ENCODE results near the gene CATSPERZ. TPM values are rescaled to one million over a fixed set of nuclear protein-coding genes. Genes with fewer than 3 reads are reported as not detected.

The CATSPERZ gene
- total and polyA plus RNA-seq, 8 donors, result 0.18 to 11.3 (median 3.5) TPM; not detected in 4

DNA sequence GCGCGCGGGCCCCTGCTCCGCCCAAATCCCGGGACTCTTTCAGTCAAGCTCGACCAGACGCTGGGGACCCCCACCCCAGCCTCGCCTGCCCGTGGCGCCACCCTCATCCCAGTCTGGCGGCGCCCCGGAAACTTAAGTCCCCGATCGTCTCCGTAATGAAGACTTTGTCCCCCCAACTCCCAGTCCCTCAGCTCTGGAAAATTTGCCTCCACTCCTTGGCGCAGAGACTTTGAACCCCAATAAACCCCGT is 48.5 kb upstream of the CATSPERZ start:
- Histone ChIP-seq H3K9me3 (no peaks in the 10 kb centered on the region), H3K4me3 (peak overlapping the region; percentile 80 to 86 (median 84)), H3K36me3 (peaks cover 24 to 26% (median 25%) of the 10 kb centered on the region in 4 donors), H3K4me1 (peaks cover 22 to 53% (median 46%) of the 10 kb centered on the region in 4 donors), H3K27ac (peak overlapping the region; percentile 77 to 89 (median 81)), H3K27me3 (no peaks in the 10 kb centered on the region)
- intact Hi-C loops (cut with DNase I; ENCODE audit: low total_unique reads), result no loop called here
- no peak for DNase-seq
- WGBS, 5 donors, result 0 to 4% (median 2%) methylated on average over 5 to 18 of the region's 18 CpGs
- TF ChIP-seq EP300 (IDR thresholded peaks at IDR 0.05) (no peak), POLR2A (IDR thresholded peaks at IDR 0.05) (no peak), POLR2AphosphoS5 (IDR thresholded peaks at IDR 0.05) (no peak)
- TF ChIP-seq, protein P1, sequence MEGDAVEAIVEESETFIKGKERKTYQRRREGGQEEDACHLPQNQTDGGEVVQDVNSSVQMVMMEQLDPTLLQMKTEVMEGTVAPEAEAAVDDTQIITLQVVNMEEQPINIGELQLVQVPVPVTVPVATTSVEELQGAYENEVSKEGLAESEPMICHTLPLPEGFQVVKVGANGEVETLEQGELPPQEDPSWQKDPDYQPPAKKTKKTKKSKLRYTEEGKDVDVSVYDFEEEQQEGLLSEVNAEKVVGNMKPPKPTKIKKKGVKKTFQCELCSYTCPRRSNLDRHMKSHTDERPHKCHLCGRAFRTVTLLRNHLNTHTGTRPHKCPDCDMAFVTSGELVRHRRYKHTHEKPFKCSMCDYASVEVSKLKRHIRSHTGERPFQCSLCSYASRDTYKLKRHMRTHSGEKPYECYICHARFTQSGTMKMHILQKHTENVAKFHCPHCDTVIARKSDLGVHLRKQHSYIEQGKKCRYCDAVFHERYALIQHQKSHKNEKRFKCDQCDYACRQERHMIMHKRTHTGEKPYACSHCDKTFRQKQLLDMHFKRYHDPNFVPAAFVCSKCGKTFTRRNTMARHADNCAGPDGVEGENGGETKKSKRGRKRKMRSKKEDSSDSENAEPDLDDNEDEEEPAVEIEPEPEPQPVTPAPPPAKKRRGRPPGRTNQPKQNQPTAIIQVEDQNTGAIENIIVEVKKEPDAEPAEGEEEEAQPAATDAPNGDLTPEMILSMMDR (IDR thresholded peaks at IDR 0.05), result no peak

DNA sequence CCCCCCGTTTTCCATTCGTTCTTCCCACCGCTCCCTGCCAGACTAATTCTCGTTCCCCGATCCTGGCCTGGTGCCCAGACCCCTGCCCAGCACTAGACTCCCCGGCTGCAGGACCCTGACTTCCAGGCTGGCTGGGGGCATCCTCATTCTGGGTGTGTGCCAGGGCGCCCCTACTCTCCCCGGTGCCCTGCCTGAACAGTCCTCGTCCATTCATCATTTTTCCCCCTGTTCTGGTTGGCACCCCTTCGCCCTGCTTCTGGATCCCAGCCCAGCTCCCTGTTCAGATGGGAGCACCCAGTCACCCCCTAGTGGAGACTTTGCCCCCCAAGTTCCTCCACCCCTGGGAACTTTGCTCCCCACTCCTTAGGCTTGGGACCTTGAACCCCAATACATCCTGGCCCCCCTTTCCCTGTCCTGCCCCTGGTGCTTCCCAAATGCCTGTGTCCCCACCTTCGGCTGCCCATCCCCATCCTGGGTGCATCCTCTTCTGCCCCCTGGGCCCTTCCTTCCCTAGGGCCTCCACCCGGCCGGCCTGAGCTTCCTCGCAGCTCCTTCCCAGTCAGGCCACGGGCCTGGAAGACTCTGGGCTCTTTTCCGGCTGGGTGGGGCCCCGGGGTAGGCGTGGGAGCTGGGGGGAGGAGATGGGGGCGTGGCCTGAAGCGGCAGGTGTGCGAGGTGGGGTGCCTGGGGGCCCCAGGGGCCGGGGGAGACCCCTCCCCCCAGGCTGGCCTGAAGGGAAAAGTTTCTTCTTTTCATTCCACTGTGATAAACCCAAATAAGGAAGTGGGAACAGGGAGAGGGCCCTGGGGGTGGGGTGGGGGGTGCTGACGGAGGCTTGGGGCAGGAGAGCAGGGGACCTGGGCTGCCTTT is 47.9 kb upstream of the CATSPERZ start:
- Histone ChIP-seq H3K36me3 (peaks cover 27 to 32% (median 30%) of the 10 kb centered on the region in 4 donors), H3K27me3 (no peaks in the 10 kb centered on the region), H3K27ac (peak overlapping the region; percentile 77 to 89 (median 81)), H3K4me1 (peaks cover 22 to 47% (median 41%) of the 10 kb centered on the region in 4 donors), H3K4me3 (peak overlapping the region; percentile 80 to 86 (median 84)), H3K9me3 (no peaks in the 10 kb centered on the region)
- DNase-seq, result peak; percentile 78 to 81
- TF ChIP-seq POLR2A (IDR thresholded peaks at IDR 0.05) (no peak), POLR2AphosphoS5 (IDR thresholded peaks at IDR 0.05) (peak in 2 of 3 donors; percentile 36 to 57), EP300 (IDR thresholded peaks at IDR 0.05) (no peak)
- TF ChIP-seq, protein P1 (IDR thresholded peaks at IDR 0.05), result peak in 3 of 7 experiments; percentile 7 to 18 (median 9)
- WGBS, 5 donors, result 2 to 8% (median 4%) methylated on average over 22 to 23 of the region's 23 CpGs
- intact Hi-C loops (cut with DNase I; ENCODE audit: low total_unique reads), result no loop called here

DNA sequence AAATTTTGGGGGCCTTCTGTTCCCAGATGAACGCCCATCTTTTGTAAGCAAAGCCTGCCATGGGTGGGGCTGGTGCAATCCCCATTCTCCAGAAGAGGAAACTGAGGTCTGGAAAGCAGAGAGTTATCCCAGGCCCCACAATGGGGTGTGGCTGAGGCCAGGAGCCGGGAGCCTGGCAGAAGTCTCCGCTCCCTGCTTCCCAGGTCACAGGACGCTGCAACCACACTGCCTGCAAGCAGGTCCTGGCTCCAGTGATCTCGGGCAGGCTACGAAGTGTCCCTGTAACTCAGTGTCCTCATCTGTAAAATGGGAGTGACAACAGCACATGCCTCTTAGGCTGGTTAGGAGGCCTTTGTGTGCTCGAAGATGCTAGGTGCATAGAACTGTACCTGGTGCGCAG is 47.1 kb upstream of the CATSPERZ start:
- peaks cover 31 to 40% (median 38%) of the 10 kb centered on the region in 4 donors for H3K36me3 ChIP-seq
- TF ChIP-seq POLR2A (IDR thresholded peaks at IDR 0.05), result no peak
- TF ChIP-seq EP300 (IDR thresholded peaks at IDR 0.05), result no peak
- no peak for TF ChIP-seq POLR2AphosphoS5 (IDR thresholded peaks at IDR 0.05)
- TF ChIP-seq, protein P1 (IDR thresholded peaks at IDR 0.05), result no peak
- DNase-seq, result no peak
- H3K4me1 ChIP-seq, result peaks cover 22 to 39% (median 34%) of the 10 kb centered on the region in 4 donors
- peak overlapping the region in 3 of 4 donors; percentile 80 to 86 (median 83) for H3K4me3 ChIP-seq
- peak overlapping the region in 3 of 5 donors; percentile 81 to 89 (median 86) for H3K27ac ChIP-seq
- H3K9me3 ChIP-seq, result no peaks in the 10 kb centered on the region
- H3K27me3 ChIP-seq, result no peaks in the 10 kb centered on the region
- WGBS, 5 donors, result 55 to 79% (median 64%) methylated on average over 7 to 8 of the region's 8 CpGs
- intact Hi-C loops (cut with DNase I; ENCODE audit: low total_unique reads), result no loop called here

DNA sequence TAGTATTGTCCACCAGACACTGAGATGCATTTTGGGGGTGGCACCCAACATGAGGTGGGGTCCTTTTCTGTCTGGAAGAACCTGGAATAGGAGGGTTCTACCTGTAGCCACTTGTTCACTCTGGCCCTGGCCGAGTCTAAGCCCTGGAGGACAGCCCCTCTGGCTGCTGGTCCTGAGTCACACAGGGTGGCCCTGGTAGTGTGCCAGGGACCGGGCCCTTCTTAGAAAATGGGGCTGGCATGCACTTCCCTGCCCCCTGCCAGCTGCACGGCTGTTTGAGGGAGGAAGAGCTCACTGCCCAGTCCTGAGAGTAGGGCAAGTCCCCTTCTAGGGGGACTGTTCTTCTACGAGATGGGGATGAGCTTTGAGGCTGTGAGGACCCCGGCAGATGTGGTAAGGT is 46.7 kb upstream of the CATSPERZ start:
- WGBS, 5 donors, result 41 to 65% (median 57%) methylated on average over 5 of the region's 5 CpGs
- intact Hi-C loops (cut with DNase I; ENCODE audit: low total_unique reads), result no loop called here
- no peak for DNase-seq
- peaks cover 35 to 44% (median 43%) of the 10 kb centered on the region in 4 donors for H3K36me3 ChIP-seq
- no peak overlapping the region for H3K27ac ChIP-seq
- H3K9me3 ChIP-seq, result no peaks in the 10 kb centered on the region
- no peak overlapping the region for H3K4me3 ChIP-seq
- no peaks in the 10 kb centered on the region for H3K27me3 ChIP-seq
- peaks cover 22 to 39% (median 32%) of the 10 kb centered on the region in 4 donors for H3K4me1 ChIP-seq
- no peak for TF ChIP-seq POLR2AphosphoS5 (IDR thresholded peaks at IDR 0.05)
- no peak for TF ChIP-seq POLR2A (IDR thresholded peaks at IDR 0.05)
- TF ChIP-seq, protein P1 (IDR thresholded peaks at IDR 0.05), result no peak
- no peak for TF ChIP-seq EP300 (IDR thresholded peaks at IDR 0.05)
